GM08714 (cell line): Measurements from ENCODE around the gene CCDC141.
"Not testable (repeated sequence)": the region's sequence is repeated elsewhere in the genome, so short reads cannot be mapped to it uniquely, and the experiment has no call there.

Experiments
- H3K4me3 ChIP-seq: fragments of 200-500 bp; sonication (Bioruptor generic); 2 replicates; pipeline ENCODE4 v1.5.1; 2014; ENCODE audit warnings: mild to moderate bottlenecking, low read length, inconsistent platforms
- ZNF274 ChIP-seq: IDR thresholded peaks from 2 replicates; pipeline ENCODE4 v1.6.1; 2012; ENCODE audit warnings: mild to moderate bottlenecking, low read depth, low read length

CCDC141 gene

DNA sequence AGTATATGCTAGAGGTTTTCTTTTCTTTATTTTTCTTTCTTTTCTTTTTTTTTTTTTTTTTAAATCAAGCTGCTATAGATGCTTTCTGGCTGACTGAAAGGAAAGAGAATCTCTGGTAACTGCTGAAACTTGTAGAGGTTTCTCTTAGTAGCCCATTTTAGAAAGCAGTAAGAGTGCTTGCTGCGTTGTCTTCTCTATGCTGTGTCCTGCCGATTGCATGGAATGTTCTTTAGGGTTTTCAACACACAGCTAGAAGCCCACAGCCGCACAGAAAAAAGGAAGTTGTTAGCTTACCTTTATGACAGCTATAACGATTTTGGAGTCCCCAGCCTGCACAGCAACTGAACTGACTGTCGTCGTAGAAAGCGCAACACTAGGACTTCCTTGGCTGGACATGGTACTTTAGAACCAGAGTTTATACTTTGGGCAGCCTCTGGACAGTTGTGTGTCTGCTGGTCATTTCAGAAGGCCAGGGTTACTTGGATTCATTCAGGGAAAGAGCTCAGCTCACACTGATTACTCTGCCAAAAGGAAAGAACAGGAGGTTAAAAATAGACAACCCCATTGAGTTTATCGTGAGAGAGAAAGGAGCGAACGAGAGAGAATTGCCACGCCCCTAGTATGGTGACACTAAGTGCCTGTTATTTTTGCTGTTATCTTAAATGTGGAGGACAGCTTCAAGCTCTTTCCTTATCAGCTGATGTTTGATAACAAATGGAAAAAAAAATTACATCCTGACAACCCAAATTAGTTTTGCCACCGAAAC lies at the start of gene CCDC141:
Gene CCDC141, minus strand, starts transcription at position 592 of the 766 bp plus-strand sequence. Its CDS starts 196 bp downstream, at position 396.
- no peak for TF ChIP-seq ZNF274
- peak within 1 kb of the TSS; percentile 91 for H3K4me3 ChIP-seq

- TF ChIP-seq ZNF274, result no peak
Observed at GRCh38 chr2:179098080-179098689, 48.2 kb upstream of the CCDC141 start.

DNA sequence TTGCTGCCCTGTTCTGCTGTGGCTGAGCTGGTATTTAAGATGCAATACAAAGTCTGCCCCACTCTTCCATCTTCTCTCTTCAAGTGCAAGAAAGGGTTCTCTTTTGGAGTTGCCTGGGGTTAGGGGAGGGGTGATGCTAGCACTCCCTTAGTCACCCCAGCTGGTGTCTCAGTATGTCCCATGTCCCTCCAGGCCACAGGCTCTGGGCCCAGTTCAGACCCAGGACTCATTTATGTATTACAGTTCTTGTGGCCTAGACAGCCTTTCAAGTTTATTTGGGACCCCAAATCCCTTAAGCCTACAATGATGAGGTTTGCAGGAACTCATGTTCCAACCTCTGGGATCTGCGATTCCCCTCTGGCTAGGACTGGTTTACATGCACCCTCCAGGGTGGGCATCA lies 47.2 kb upstream of the CCDC141 start:
- no peak for TF ChIP-seq ZNF274
- no peak overlapping the region for H3K4me3 ChIP-seq

More at GRCh38 chr2:179098080-179098689, 48.2 kb upstream of the CCDC141 start:
- H3K4me3 ChIP-seq, result no peak overlapping the region

GRCh38 chr2:179096090-179096489 lies 46.2 kb upstream of the CCDC141 start:
- TF ChIP-seq ZNF274, result no peak
- no peak overlapping the region; the same call in 1 of the 2 replicates for H3K4me3 ChIP-seq

DNA sequence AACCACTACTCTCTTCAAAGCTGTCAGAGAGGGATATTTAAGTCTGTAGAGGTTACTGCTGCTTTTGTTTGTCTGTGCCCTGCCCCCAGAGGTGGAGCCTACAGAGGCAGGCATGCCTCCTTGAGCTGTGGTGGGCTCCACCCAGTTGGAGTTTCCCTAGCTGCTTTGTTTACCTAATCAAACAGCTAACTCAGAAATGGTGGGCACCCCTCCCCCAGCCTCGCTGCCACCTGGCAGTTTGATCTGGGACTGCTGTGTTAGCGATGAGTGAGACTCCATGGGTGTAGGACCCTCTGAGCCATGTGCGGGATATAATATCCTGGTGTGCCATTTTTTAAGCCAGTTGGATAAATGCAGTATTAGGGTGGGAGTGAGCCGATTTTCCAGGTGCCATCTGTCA lies 43.0 kb upstream of the CCDC141 start:
- H3K4me3 ChIP-seq, result not testable (repeated sequence)

- no peak for TF ChIP-seq ZNF274
- no peak overlapping the region for H3K4me3 ChIP-seq
Observed at GRCh38 chr2:179082697-179083096, 32.8 kb upstream of the CCDC141 start.

DNA sequence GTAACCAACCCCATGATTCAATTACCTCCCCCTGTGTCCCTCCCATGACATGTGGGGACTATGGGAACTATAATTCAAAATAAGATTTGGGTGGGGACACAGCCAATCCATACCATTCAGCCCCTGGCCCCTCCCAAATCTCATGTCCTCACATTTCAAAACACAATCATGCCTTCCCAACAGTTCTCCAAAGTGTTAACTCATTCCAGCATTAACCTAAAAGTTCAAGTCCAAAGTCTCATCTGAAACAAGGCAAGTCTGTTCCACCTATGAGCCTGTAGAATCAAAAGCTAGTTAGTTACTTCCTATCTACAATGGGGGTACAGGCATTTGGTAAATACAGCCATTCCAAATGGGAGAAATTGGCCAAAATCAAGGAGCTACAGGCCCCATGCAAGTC lies 32.0 kb upstream of the CCDC141 start:
- no peak overlapping the region for H3K4me3 ChIP-seq
- no peak for TF ChIP-seq ZNF274

- no peak for TF ChIP-seq ZNF274
- no peak overlapping the region for H3K4me3 ChIP-seq
Observed at GRCh38 chr2:179072527-179072926, 22.6 kb upstream of the CCDC141 start.

DNA sequence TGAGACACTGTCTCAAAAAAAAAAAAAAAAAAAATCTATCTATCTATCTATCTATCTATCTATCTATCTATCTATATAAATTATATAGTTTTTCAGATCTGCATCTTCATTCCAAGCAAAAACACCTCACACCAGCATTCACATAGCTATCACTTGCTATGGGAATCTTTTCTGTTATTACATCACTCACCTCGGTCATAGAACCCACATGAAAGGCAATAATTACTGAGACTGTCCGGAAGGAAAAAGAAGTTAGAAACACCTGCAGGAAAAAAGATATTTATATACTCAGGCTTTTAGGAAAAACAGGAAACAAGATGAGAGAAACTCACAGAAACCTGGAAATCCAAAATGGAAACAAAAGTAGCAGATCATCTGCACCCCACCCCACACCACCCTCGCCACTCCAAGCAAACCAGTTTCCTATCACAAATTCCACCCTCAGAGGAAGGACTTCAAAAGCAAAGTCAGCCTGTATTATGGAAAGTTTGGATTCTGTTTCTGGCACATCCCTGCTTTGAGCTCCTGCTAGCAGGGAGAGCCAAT lies 21.9 kb upstream of the CCDC141 start:
- no peak for TF ChIP-seq ZNF274

GRCh38 chr2:179070895-179071294 lies 21.0 kb upstream of the CCDC141 start:
- no peak for TF ChIP-seq ZNF274
- no peak overlapping the region for H3K4me3 ChIP-seq

More for the DNA sequence above, 21.9 kb upstream of the CCDC141 start:
- no peak overlapping the region for H3K4me3 ChIP-seq

GRCh38 chr2:179069685-179070084 lies 19.7 kb upstream of the CCDC141 start:
- TF ChIP-seq ZNF274, result no peak
- H3K4me3 ChIP-seq, result no peak overlapping the region

- no peak for TF ChIP-seq ZNF274
- no peak overlapping the region for H3K4me3 ChIP-seq
Observed at GRCh38 chr2:179068991-179069643, 19.2 kb upstream of the CCDC141 start.

DNA sequence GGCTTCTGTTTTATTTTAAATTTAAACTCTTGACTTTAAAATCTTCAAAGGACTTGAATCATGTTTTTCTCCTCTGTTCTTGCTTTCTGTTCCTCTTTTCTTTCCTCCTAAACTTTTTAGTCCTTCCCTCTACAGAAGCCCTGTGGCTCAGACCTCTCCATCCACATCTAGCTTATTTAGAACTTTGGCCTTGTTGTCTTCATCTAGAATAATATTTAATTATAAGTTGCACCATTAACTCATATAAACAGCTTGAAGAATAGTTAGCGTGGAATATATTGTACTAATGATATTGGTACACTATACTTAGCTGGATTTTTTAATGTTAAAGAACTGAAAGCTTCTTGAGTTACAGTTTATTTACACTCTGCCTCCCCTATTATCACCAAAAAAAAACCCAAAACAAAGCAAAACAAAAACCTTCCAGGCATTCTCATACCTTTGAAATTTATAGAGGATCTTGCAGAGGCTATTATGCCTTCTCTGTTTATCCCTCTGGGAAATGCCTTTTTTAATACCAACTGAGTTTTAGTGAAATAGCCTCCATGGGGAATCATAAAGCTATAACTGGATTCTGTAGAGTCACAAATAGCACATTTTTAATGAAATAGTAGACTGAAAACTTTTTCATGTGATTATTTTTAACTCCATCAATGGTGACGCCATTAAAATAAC lies 9.2 kb upstream of the CCDC141 start:
- H3K4me3 ChIP-seq, result no peak overlapping the region
- no peak for TF ChIP-seq ZNF274

- TF ChIP-seq ZNF274, result no peak
- no peak overlapping the region for H3K4me3 ChIP-seq
Observed at GRCh38 chr2:179057737-179058136, 7.8 kb upstream of the CCDC141 start.

DNA sequence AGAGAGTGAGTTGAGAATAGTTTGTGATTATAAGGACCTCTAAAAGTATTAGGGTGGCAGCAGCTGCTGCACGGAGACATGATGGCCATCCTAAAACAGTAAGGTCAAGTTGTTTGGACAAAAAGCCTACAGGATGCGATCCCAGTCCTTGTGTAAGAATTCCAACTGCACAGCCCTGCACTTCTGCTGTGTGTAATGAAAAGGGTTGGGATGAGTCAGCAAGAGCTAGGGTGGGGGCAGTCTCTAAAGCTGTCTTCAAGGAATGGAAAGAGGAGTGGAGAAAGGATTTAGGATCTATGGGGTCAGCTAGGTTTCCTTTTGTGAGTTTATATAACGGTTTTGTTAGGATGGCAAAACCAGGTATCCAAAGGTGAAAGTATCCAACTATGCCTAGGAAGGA lies 3.6 kb upstream of the CCDC141 start:
- not testable (repeated sequence) for H3K4me3 ChIP-seq
